Thyroid gland (tissue), 4 donors: ENCODE data around the gene PLCB4. TPM values are rescaled to one million over a fixed set of nuclear protein-coding genes. Genes with fewer than 3 reads are reported as not detected.

Experiments used
- DNase-seq, 2 donors: peaks; one replicate each; pipeline ENCODE4 v3.0.0-alpha.2; 2019
- H3K27ac ChIP-seq, 3 donors: fragments of 200-600 bp; sonication (generic); 1 replicate in 2 of 3; 2 replicates in 1 of 3; pipeline ENCODE4 v1.5.1; 2016 to 2019; ENCODE audit warnings: mild to moderate bottlenecking in 1 of 3, moderate library complexity in 1 of 3
- H3K27me3 ChIP-seq: fragments of 200-600 bp; sonication (generic); one replicate; pipeline ENCODE4 v1.5.1; 2019
- H3K36me3 ChIP-seq, 2 donors: fragments of 200-600 bp; sonication (generic); one replicate each; pipeline ENCODE4 v1.5.1; 2016 to 2019
- H3K4me1 ChIP-seq, 2 donors: fragments of 200-600 bp; sonication (generic); one replicate each; pipeline ENCODE4 v1.5.1; 2017 to 2019
- H3K4me3 ChIP-seq, 3 donors: fragments of 200-600 bp; sonication (generic); replicated peaks in 1 of 3; 1 replicate in 2 of 3; 2 replicates in 1 of 3; pipeline ENCODE4 v1.5.1; 2016; ENCODE audit warnings: mild to moderate bottlenecking in 1 of 3
- H3K9me3 ChIP-seq: fragments of 200-600 bp; sonication (generic); one replicate; pipeline ENCODE4 v1.5.1; 2017
- POLR2A ChIP-seq, 2 donors: fragments of 450-650 bp; IDR thresholded peaks; one replicate each; pipeline ENCODE4 v1.6.1; 2017; ENCODE audit warnings: antibody characterized with exemption in 2 of 2, mild to moderate bottlenecking in 2 of 2, moderate library complexity in 1 of 2
- WGBS, 2 donors: methylation state at CpG; one replicate each; pipeline ENCODE4 v1.1.5; 2017; 5-methylcytosine and 5-hydroxymethylcytosine counted together
- intact Hi-C: fragments of 100-400 bp; cut with DNase I; formaldehyde crosslinking; loops from one replicate; pipeline ENCODE4 v1.15.1; 2023
- total RNA-seq, 4 donors: library from RNA; depleted of rRNA; stranded (reverse); fragments of >200 nt; gene quantifications; one replicate each; pipeline ENCODE4 v1.2.3, GENCODE V29; 2016
- TF ChIP-seq, protein P1 (sequence below), 6 experiments: fragments of 200-600 bp in 3 of 6; fragments of 450-650 bp in 3 of 6; sonication (generic) in 3 of 6; IDR thresholded peaks; one replicate each; pipeline ENCODE4 v1.5.1; 2016 to 2019; ENCODE audit warnings: antibody characterized with exemption in 6 of 6, mild to moderate bottlenecking in 2 of 6, inconsistent platforms in 1 of 6, moderate library complexity in 1 of 6

The PLCB4 gene
- total RNA-seq, 4 donors from 2014 or later, result 50.9 to 77.9 (median 67.9) TPM

DNA sequence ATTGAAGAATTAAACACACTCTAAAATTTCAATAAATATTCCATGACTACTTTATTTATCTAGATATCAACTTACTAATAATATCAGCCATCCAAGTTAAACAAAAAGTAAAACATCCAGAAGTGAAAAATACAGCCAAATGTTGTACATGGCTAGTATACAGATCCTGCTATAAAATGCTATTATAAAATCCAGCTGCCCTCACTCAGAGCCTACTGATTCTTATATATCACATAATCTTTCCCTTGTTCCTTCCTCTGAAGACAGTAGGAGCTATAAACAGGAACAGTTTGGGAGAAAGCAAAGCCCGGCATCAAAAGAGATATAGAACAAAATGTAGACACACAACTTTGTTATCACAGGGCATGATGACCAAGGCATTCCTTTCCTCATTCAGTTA, 212.9 kb downstream of the PLCB4 start:
- Histone ChIP-seq H3K36me3 (no peaks in the 10 kb centered on the region), H3K4me3 (no peak overlapping the region), H3K4me1 (no peaks in the 10 kb centered on the region), H3K27ac (no peak overlapping the region), H3K27me3 (no peaks in the 10 kb centered on the region), H3K9me3 (no peaks in the 10 kb centered on the region)
- TF ChIP-seq, protein P1, sequence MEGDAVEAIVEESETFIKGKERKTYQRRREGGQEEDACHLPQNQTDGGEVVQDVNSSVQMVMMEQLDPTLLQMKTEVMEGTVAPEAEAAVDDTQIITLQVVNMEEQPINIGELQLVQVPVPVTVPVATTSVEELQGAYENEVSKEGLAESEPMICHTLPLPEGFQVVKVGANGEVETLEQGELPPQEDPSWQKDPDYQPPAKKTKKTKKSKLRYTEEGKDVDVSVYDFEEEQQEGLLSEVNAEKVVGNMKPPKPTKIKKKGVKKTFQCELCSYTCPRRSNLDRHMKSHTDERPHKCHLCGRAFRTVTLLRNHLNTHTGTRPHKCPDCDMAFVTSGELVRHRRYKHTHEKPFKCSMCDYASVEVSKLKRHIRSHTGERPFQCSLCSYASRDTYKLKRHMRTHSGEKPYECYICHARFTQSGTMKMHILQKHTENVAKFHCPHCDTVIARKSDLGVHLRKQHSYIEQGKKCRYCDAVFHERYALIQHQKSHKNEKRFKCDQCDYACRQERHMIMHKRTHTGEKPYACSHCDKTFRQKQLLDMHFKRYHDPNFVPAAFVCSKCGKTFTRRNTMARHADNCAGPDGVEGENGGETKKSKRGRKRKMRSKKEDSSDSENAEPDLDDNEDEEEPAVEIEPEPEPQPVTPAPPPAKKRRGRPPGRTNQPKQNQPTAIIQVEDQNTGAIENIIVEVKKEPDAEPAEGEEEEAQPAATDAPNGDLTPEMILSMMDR (IDR thresholded peaks at IDR 0.05), result no peak
- no peak for TF ChIP-seq POLR2A (IDR thresholded peaks at IDR 0.05)
- intact Hi-C loops, result no loop called here
- WGBS, 2 donors, result 74 to 84% methylated on average over 1 of the region's 1 CpG
- DNase-seq, result no peak

- Histone ChIP-seq H3K36me3 (no peaks in the 10 kb centered on the region), H3K9me3 (no peaks in the 10 kb centered on the region), H3K27me3 (no peaks in the 10 kb centered on the region), H3K4me3 (no peak overlapping the region), H3K4me1 (no peaks in the 10 kb centered on the region), H3K27ac (no peak overlapping the region)
- WGBS, 2 donors, result 95% methylated on average over 2 of the region's 2 CpGs
- DNase-seq, result no peak
- no peak for TF ChIP-seq POLR2A (IDR thresholded peaks at IDR 0.05)
- TF ChIP-seq, protein P1 (IDR thresholded peaks at IDR 0.05), result no peak
- intact Hi-C loops, result no loop called here
Observed at GRCh38 chr20:9285617-9286016, 216.7 kb downstream of the PLCB4 start.

- no peak for TF ChIP-seq POLR2A (IDR thresholded peaks at IDR 0.05)
- TF ChIP-seq, protein P1 (IDR thresholded peaks at IDR 0.05), result no peak
- intact Hi-C loops, result no loop called here
- 100% methylated on average over 3 of the region's 3 CpGs for WGBS, 2 donors
- Histone ChIP-seq H3K27ac (no peak overlapping the region), H3K9me3 (no peaks in the 10 kb centered on the region), H3K4me3 (no peak overlapping the region), H3K4me1 (peaks cover 2% of the 10 kb centered on the region in 2 donors), H3K27me3 (no peaks in the 10 kb centered on the region), H3K36me3 (no peaks in the 10 kb centered on the region)
- peak; percentile 10 to 11 for DNase-seq
Observed at GRCh38 chr20:9286501-9287461, 217.9 kb downstream of the PLCB4 start.

DNA sequence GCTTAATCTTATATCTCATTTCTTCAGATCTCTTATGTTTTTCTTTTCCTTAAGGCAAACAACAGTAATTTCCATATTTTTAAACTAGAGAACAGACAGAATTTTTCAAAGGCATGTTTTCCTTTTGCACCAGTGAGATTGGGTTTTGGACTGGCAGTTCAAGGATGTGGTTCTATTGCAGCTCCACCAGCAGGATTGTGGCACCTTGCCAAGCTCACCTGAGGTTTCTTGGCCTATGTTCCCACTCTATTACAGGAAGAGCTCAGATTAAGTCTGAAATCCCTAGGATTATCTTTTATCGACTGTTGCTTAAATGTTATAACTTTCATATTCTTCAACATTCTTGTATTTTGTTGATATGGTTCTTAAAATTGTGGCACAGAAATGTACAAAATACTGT, 218.9 kb downstream of the PLCB4 start:
- WGBS, 2 donors, result 94 to 96% methylated on average over 1 of the region's 1 CpG
- H3K9me3 ChIP-seq, result no peaks in the 10 kb centered on the region
- H3K4me3 ChIP-seq, result no peak overlapping the region
- intact Hi-C loops, result no loop called here
- no peaks in the 10 kb centered on the region for H3K36me3 ChIP-seq
- DNase-seq, result peak; percentile 57 to 60
- no peaks in the 10 kb centered on the region for H3K27me3 ChIP-seq
- peaks cover 7 to 8% of the 10 kb centered on the region in 2 donors for H3K4me1 ChIP-seq
- TF ChIP-seq POLR2A (IDR thresholded peaks at IDR 0.05), result no peak
- TF ChIP-seq, protein P1 (IDR thresholded peaks at IDR 0.05), result no peak
- H3K27ac ChIP-seq, result no peak overlapping the region

DNA sequence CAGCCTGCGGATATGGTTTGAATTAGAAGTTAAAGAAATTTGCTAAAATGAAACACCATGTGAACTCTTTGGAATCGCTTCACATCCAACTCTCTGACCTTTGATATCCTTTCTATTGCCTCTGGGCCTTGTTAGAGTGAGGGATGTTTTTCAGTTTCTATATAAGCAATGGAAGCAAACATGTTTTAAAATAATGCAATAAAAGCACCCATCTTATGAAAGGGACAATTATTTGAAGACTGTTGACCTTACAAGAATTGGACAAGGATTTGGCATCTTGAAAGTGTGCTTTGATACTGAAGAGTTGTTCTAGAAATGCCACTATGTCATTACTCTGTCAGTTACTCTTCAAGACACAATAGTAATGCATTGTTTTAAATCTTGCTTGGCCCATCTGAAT, 221.4 kb downstream of the PLCB4 start:
- WGBS, 2 donors, result 85 to 87% methylated on average over 2 of the region's 2 CpGs
- DNase-seq, result no peak
- Histone ChIP-seq H3K9me3 (no peaks in the 10 kb centered on the region), H3K27ac (no peak overlapping the region), H3K4me3 (no peak overlapping the region), H3K27me3 (no peaks in the 10 kb centered on the region), H3K36me3 (no peaks in the 10 kb centered on the region), H3K4me1 (peaks cover 7 to 8% of the 10 kb centered on the region in 2 donors)
- intact Hi-C loops, result no loop called here
- TF ChIP-seq POLR2A (IDR thresholded peaks at IDR 0.05), result no peak
- TF ChIP-seq, protein P1 (IDR thresholded peaks at IDR 0.05), result no peak
